ENCODE data around the gene MIF4GD. TPM values are rescaled to one million over a fixed set of nuclear protein-coding genes. Genes with fewer than 3 reads are reported as not detected.
"Not testable (repeated sequence)": the region's sequence is repeated elsewhere in the genome, so short reads cannot be mapped to it uniquely, and the experiment has no call there.

Gene MIF4GD
- total RNA-seq, 1 experiment from 2014 or later, result 28.0 TPM

DNA sequence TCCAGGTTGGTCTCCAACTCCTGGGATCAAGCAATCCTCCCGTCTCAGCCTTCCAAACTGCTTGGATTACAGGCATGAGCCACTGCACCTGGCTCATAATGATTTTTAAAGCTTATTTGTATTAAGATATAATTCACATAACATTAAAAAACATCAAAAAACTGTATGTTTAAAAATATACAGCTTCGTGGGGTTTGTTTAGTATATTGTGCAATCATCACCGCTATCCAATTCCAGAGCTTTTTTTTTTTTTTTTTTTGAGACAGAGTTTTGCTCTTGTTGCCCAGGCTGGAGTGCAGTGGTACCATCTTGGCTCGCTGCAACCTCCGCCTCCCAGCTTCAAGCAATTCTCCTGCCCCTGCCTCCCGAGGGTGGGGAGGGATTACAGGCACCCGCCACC, 29.2 kb upstream of the MIF4GD start:
- Histone ChIP-seq H3K36me3 (replicated peaks; ENCODE audit: control insufficient read depth, insufficient read depth, low read length) (no peaks in the 10 kb centered on the region), H3K4me3 (ENCODE audit: insufficient read depth, low read depth, low read length) (no peak overlapping the region), H3K27me3 (ENCODE audit: control insufficient read depth, insufficient read depth, low read length) (no peaks in the 10 kb centered on the region)
- DNase-seq, result no peak

DNA sequence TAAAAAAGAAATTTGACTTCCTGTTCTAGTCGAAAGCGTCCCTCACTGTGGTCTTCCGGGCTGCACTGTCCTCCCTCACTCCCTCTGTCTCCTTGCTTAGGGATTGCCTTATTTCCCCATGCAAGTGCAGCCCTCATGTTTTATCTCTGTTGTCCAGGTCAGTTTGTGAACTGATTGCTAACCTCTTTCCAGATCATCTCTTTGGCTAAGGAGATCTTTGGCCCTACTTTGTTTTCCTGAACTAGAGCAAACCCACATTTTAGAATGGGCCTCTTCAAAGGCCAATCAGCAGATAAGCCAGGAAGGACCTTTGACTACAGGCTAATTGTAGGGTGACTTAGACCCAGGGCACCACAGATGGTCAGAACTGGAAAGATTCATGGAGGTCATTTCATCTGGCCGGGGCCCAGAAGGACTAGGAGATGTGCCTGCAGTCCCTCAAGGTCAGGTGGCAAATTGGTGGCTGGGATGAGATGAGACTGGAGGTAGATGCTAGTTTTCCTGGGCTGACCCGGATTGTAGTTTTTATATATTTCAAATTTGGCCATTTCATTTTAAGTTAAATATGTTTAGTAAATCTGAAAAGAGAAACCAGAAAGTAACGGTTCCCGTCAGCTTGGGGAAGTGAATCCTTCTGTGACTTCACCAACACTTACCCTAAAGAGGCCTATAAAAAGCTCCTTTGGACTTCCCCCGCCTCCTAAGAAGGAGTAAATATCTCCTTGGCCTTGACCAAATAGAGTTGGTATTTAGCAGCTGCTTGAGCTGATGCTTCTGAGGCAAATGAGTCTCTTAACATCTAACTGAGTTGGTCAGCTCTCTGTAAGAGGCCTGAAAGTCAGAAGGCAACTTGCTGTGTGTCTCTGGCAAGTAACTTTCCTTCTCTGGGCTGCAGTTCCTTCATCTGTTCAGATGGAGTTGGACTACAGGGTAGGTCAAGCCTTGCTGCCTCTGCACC, 24.4 kb upstream of the MIF4GD start:
- DNase-seq, result no peak
- Histone ChIP-seq H3K36me3 (replicated peaks; ENCODE audit: control insufficient read depth, insufficient read depth, low read length) (no peaks in the 10 kb centered on the region), H3K4me3 (ENCODE audit: insufficient read depth, low read depth, low read length) (no peak overlapping the region), H3K27me3 (ENCODE audit: control insufficient read depth, insufficient read depth, low read length) (no peaks in the 10 kb centered on the region)

DNA sequence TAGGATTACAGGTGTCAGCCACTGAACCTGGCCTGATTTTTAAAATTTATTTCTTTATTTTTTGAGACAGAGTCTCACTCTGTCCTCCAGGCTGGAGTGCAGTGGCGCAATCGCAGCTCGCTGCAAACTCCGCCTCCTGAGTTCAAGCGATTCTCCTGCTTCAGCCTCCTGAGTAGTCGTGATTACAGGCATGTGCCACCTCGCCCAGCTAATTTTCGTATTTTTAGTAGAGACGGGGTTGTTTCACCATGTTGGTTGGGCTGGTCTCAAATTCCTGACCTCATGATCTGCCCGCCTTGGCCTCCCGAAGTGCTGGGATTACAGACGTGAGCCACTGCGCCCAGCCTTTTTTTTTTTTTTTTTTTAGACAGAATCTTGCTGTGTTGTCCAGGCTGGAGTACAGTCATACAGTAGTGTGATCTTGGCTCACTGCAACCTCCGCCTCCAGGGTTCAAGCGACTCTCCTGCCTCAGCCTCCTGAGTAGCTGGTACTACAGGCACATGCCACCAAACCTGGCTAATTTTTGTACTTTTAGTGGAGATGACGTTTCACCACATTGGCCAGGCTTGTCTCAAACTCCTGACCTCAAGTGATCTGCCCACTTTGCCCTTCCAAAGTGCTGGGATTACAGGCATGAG, 21.9 kb upstream of the MIF4GD start:
- not testable (repeated sequence) for H3K27me3 ChIP-seq (ENCODE audit: control insufficient read depth, insufficient read depth, low read length); DNase-seq; H3K36me3 ChIP-seq (replicated peaks; ENCODE audit: control insufficient read depth, insufficient read depth, low read length); H3K4me3 ChIP-seq (ENCODE audit: insufficient read depth, low read depth, low read length)

DNA sequence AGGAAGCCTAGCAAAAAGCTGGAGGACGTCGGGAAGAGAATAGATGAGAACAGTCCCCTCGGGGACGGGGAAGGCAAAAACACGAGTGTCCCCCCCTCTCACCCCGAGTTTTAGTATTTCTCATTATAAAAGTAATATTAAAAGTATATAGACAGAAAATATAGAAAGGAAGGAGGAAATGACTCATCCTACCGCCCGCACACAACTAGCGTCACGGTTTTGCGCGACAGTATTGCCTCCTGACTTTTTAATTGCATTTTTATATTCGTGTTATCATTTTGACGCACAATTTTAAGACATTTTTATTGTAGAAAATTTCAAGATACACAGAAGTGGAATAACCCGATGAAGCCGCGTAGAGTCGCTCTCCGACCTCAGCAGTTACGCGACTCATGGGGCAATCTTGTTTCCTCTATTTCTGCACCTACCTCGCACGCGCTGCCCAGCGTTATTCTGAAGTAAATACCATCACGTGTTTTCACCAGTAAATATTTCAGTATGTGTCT, 18.9 kb upstream of the MIF4GD start:
- H3K4me3 ChIP-seq (ENCODE audit: insufficient read depth, low read depth, low read length), result peak overlapping the region; percentile 51
- H3K27me3 ChIP-seq (ENCODE audit: control insufficient read depth, insufficient read depth, low read length), result no peaks in the 10 kb centered on the region
- DNase-seq, result no peak
- H3K36me3 ChIP-seq (replicated peaks; ENCODE audit: control insufficient read depth, insufficient read depth, low read length), result peaks cover 9% of the 10 kb centered on the region

DNA sequence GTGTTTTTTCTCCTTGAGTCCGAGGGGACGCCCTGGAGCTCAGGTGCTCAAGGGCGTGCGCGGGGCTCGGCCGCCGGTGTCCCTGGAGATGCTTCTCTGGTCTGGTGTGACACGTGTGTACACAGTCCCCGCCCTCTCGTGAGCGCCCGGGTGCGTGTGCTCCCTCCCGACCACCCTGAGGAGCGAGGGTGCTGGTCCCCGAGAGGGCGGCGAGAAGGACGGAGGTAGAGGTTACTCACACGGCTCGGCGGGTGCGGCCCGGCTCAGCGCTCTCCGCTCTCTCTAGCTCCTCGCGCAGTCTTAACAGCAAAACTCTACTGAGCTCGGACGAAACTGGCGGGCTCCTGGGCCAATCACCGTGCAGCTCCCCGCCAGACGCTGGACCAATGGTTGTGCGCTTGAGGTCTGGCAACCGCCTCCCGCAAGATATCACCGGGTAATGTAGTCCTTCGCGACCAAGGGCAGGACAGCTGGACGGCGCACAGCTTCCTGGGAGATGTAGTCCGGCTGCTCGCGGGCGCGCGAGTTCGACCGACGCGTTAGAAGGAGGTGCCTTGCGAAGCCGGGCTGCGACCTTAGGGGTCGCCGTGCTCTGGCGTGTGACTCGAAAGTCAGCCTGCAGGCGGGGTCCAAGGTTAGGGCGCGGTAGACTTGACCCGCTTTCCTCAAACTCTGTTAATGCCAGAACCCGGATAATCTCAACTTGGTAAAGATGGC, 18.2 kb upstream of the MIF4GD start, which contains the start of gene SLC25A19:
Gene SLC25A19, minus strand, starts transcription at position 319 of the 717 bp plus-strand sequence. CDS start 2,669 bp downstream, outside the sequence.
- Histone ChIP-seq H3K27me3 (ENCODE audit: control insufficient read depth, insufficient read depth, low read length) (no peaks in the 10 kb centered on the region), H3K36me3 (replicated peaks; ENCODE audit: control insufficient read depth, insufficient read depth, low read length) (peaks cover 9% of the 10 kb centered on the region), H3K4me3 (ENCODE audit: insufficient read depth, low read depth, low read length) (peak within 1 kb of the TSS; percentile 82)
- DNase-seq, result peak; percentile 99

DNA sequence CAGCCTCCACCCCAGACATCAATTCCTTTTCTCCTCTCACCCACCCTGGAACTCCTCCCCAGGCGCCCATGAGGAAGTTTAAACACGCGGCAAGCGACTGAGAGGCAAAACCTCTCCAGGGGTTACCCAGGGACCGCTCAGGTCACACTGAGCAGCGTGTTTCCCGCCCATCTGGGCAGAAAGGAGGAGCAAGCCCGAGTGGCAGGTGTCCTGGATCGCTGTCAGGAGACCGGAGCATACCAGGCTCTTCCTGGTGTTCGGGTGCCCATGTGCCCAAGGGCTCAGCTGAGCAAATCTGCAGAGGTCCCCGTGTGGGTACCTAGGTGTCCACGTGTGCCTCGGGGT, 17.7 kb upstream of the MIF4GD start:
- Histone ChIP-seq H3K4me3 (ENCODE audit: insufficient read depth, low read depth, low read length) (peak overlapping the region; percentile 82), H3K36me3 (replicated peaks; ENCODE audit: control insufficient read depth, insufficient read depth, low read length) (peaks cover 9% of the 10 kb centered on the region), H3K27me3 (ENCODE audit: control insufficient read depth, insufficient read depth, low read length) (no peaks in the 10 kb centered on the region)
- peak; percentile 84 for DNase-seq

DNA sequence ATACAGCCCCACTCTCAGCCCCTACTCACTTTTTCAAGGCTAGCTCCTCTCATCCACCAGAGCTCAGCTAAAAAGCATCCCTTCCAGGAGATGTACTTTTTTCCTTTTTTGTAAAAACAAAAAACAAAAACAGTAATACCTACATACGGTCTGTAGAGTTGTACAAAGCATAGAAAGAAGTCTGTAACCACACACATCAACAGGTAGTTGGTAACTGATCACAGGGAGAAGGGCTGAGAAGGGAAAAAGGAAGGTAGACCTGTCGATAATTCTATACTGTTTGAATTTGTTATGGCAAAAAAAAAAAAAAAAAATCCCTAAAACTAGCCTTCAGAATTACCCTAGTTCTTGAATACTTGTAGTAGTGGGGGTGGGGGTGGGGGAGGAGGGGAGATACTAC, 17.3 kb upstream of the MIF4GD start:
- no peak for DNase-seq
- peak overlapping the region; percentile 82 for H3K4me3 ChIP-seq (ENCODE audit: insufficient read depth, low read depth, low read length)
- H3K27me3 ChIP-seq (ENCODE audit: control insufficient read depth, insufficient read depth, low read length), result no peaks in the 10 kb centered on the region
- H3K36me3 ChIP-seq (replicated peaks; ENCODE audit: control insufficient read depth, insufficient read depth, low read length), result peaks cover 9% of the 10 kb centered on the region

DNA sequence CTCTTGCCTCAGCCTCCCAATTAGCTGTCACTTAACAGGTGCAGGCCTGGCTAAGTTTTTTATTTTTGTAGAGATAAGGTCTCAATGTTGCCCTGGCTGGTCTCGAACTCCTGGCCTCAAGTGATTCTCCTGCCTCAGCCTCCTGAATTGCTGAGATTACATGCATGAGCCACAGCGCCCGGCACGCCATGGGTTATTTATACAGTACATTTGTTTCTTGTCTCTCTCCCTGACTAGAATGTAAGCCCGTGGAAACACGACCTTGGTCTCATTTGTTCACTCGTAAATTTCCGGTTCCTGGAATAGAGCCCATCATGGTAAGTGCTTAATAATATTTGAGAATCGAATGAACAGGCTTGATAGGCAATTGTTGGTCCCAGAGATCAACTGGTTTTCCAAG, 16.2 kb upstream of the MIF4GD start:
- Histone ChIP-seq H3K36me3 (replicated peaks; ENCODE audit: control insufficient read depth, insufficient read depth, low read length) (peaks cover 9% of the 10 kb centered on the region), H3K27me3 (ENCODE audit: control insufficient read depth, insufficient read depth, low read length) (no peaks in the 10 kb centered on the region), H3K4me3 (ENCODE audit: insufficient read depth, low read depth, low read length) (no peak overlapping the region)
- DNase-seq, result no peak

DNA sequence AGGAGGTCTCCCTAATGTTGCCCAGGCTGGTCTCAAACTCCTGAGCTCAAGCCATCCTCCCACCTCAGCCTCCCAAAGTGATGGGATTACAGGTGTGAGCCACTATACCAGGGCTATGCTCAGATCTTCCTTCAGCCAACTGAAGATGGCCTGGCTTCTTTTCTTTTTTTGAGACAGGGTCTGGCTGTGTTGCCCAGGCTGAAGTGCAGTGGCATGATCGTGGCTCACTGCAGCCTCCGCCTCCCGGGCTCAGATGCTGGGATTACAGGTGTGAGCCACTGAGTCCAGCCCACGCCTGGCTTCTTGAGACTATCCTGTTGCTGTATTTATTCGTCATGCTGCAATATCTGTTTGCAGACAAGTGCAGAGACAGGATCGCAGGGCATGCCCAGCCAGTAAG, 14.1 kb upstream of the MIF4GD start:
- Histone ChIP-seq H3K4me3 (ENCODE audit: insufficient read depth, low read depth, low read length) (no peak overlapping the region), H3K36me3 (replicated peaks; ENCODE audit: control insufficient read depth, insufficient read depth, low read length) (peaks cover 9% of the 10 kb centered on the region), H3K27me3 (ENCODE audit: control insufficient read depth, insufficient read depth, low read length) (no peaks in the 10 kb centered on the region)
- no peak for DNase-seq

DNA sequence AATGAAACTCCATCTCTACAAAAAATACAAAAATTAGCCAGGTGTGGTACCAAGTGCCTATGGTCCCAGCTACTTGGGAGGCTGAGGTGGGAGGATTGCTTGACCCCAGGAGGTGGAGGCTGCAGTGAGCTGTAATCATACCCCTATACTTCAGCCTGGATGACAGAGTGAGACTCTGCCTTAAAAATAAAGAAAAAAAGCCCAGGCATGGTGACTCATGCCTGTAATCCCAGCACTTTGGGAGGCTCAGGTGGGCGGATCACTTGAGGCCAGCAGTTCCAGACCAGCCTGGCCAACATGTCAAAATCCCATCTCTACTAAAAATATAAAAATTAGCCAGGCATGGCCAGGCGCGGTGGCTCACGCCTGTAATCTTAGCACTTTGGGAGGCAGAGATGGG, 9.2 kb upstream of the MIF4GD start:
- not testable (repeated sequence) for H3K4me3 ChIP-seq (ENCODE audit: insufficient read depth, low read depth, low read length); H3K36me3 ChIP-seq (replicated peaks; ENCODE audit: control insufficient read depth, insufficient read depth, low read length); DNase-seq; H3K27me3 ChIP-seq (ENCODE audit: control insufficient read depth, insufficient read depth, low read length)

DNA sequence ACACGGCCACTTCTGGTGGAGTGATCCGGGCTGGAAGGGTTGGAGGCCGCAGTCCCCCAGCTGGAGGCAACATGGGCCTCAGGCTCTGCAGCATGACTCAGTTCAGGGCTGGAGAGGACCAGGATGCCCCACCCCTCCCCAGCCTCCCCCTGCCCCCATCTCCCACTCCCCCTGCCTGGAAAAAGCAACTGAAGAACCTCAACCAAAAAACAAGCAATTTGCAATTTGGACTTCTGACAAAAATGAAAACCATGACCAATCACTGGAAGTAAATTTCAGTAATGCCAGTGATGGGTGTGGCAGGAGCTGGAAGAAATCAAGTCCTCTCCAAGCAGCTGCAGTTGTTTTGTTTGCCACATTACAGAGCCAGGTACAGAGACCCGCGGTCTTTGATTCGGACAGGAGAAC, 6.6 kb upstream of the MIF4GD start:
- Histone ChIP-seq H3K27me3 (ENCODE audit: control insufficient read depth, insufficient read depth, low read length) (no peaks in the 10 kb centered on the region), H3K4me3 (ENCODE audit: insufficient read depth, low read depth, low read length) (no peak overlapping the region), H3K36me3 (replicated peaks; ENCODE audit: control insufficient read depth, insufficient read depth, low read length) (peaks cover 5% of the 10 kb centered on the region)
- DNase-seq, result no peak

DNA sequence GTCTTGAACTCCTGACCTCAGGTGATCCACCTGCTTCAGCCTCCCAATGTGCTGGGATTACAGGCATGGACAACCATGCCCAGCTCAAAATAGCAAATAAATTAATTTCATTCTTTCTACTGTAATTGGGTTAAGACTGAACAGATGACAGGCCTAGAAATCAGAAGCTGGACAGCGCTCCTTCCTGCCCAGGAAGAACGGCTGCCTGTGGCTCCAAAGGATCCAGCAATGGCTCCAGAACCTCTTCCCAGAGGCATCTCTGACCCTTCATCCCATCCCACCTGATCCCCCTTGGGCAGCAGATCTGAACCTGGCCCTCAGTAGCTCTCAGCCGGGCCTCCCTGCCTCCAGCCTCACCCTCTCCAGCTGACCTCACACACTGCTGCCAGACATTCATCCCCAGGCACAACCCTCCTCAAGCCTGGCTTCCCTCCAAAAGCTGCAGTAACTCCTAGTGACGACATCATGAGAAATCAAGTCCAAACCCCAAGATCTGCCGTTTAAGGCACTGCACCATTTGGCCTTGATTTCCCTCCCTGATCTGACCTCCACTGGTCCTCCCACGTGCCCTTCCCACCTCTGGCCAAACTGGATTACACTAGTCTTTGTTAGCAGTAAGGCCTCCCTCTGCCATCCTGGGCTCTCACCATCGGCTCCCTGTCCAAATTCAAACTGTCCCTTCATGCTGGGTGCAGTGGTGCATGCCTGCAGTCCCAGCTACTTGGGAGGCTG, 3.1 kb upstream of the MIF4GD start:
- Histone ChIP-seq H3K27me3 (ENCODE audit: control insufficient read depth, insufficient read depth, low read length) (peaks cover 4% of the 10 kb centered on the region; the same call in 1 of the 2 replicates), H3K36me3 (replicated peaks; ENCODE audit: control insufficient read depth, insufficient read depth, low read length) (peaks cover 5% of the 10 kb centered on the region), H3K4me3 (ENCODE audit: insufficient read depth, low read depth, low read length) (no peak overlapping the region)
- DNase-seq, result no peak

DNA sequence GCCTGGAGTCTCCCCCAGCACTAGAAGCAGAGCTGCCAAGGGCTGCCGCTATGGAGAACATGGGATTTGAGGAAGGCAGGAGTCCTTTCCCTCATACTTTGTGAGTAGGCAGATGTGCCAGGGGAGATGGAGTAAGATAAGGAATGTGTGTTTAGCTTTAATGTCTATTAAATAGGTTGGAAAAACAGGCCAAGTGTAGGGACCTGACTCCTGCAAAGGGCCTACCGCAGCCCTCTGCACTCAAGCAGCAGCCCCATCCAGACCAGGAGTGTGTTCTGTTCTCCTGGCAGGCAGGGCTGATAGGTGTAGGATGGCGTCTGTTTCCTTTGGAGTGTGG, 1.8 kb upstream of the MIF4GD start:
- H3K4me3 ChIP-seq (ENCODE audit: insufficient read depth, low read depth, low read length), result no peak overlapping the region
- no peak for DNase-seq
- peaks cover 5% of the 10 kb centered on the region for H3K36me3 ChIP-seq (replicated peaks; ENCODE audit: control insufficient read depth, insufficient read depth, low read length)
- peaks cover 4% of the 10 kb centered on the region; the same call in 1 of the 2 replicates for H3K27me3 ChIP-seq (ENCODE audit: control insufficient read depth, insufficient read depth, low read length)
